Neural progenitor cell (in vitro differentiated cells): ENCODE results near the gene TRAPPC12. TPM values are rescaled to one million over a fixed set of nuclear protein-coding genes. Genes with fewer than 3 reads are reported as not detected.
A peak's percentile ranks its signal among the peaks of the same experiment; 100 is the strongest.

Experiments
- DNase-seq: peaks from one replicate; pipeline ENCODE4 v3.0.0-alpha.2; 2016; ENCODE audit warnings: low spot score
- H2AFZ ChIP-seq: fragments of 200-600 bp; sonication (generic); replicated peaks from 2 replicates; pipeline ENCODE4 v1.6.1; 2016; ENCODE audit warnings: antibody characterized with exemption
- H3F3A ChIP-seq: fragments of 200-600 bp; sonication (generic); 2 replicates; pipeline ENCODE4 v1.6.1; 2016; ENCODE audit warnings: antibody characterized with exemption, low read depth
- H3K27ac ChIP-seq: fragments of 200-600 bp; sonication (generic); 2 replicates; pipeline ENCODE4 v1.5.1; 2016; ENCODE audit warnings: mild to moderate bottlenecking
- H3K27me3 ChIP-seq: fragments of 200-600 bp; sonication (generic); 2 replicates; pipeline ENCODE4 v1.6.1; 2016; ENCODE audit warnings: mild to moderate bottlenecking, moderate library complexity
- H3K36me3 ChIP-seq: fragments of 200-600 bp; sonication (generic); 2 replicates; pipeline ENCODE4 v1.5.1; 2016
- H3K4me1 ChIP-seq: fragments of 200-600 bp; sonication (generic); 2 replicates; pipeline ENCODE4 v1.6.1; 2016; ENCODE audit warnings: mixed run types
- H3K4me2 ChIP-seq: fragments of 200-600 bp; sonication (generic); 2 replicates; pipeline ENCODE4 v1.6.1; 2016
- H3K4me3 ChIP-seq: fragments of 200-600 bp; sonication (generic); 2 replicates; pipeline ENCODE4 v1.5.1; 2016
- H3K79me2 ChIP-seq: fragments of 200-600 bp; sonication (generic); 2 replicates; pipeline ENCODE4 v1.6.1; 2016; ENCODE audit warnings: low read depth
- H3K9ac ChIP-seq: fragments of 200-600 bp; sonication (generic); 2 replicates; pipeline ENCODE4 v1.6.1; 2016
- H3K9me3 ChIP-seq: fragments of 200-600 bp; sonication (generic); 2 replicates; pipeline ENCODE4 v1.5.1; 2016; ENCODE audit warnings: low read depth
- H4K20me1 ChIP-seq: fragments of 200-600 bp; sonication (generic); 2 replicates; pipeline ENCODE4 v1.6.1; 2016; ENCODE audit warnings: low read depth
- H3K27ac Mint-ChIP-seq: 3 replicates; pipeline ENCODE4 v1.8.0; 2021; ENCODE audit warnings: mixed read lengths
- H3K27me3 Mint-ChIP-seq: 2 replicates; pipeline ENCODE4 v1.8.0; 2022; ENCODE audit warnings: low read depth, mild to moderate bottlenecking, inconsistent platforms, moderate library complexity, mixed read lengths; ENCODE audit not compliant: insufficient read depth
- H3K36me3 Mint-ChIP-seq: 3 replicates; pipeline ENCODE4 v1.8.0; 2021; ENCODE audit warnings: mixed read lengths
- H3K4me1 Mint-ChIP-seq: 3 replicates; pipeline ENCODE4 v1.8.0; 2021; ENCODE audit warnings: mixed read lengths
- H3K4me3 Mint-ChIP-seq: 3 replicates; pipeline ENCODE4 v1.8.0; 2021; ENCODE audit warnings: mild to moderate bottlenecking, moderate library complexity, mixed read lengths
- H3K9me3 Mint-ChIP-seq: 3 replicates; pipeline ENCODE4 v1.8.0; 2020; ENCODE audit warnings: mixed read lengths
- EZH2 ChIP-seq: fragments of 200-600 bp; sonication (generic); IDR thresholded peaks from 2 replicates; pipeline ENCODE4 v1.6.1; 2017; ENCODE audit warnings: antibody characterized with exemption, mild to moderate bottlenecking, moderate library complexity
- EZH2phosphoT487 ChIP-seq: fragments of 200-600 bp; sonication (generic); IDR thresholded peaks from 2 replicates; pipeline ENCODE4 v1.6.1; 2017; ENCODE audit warnings: antibody characterized with exemption
- total RNA-seq: library from RNA; depleted of rRNA; stranded (reverse); fragments of >200 nt; gene quantifications from 2 replicates; pipeline ENCODE4 v1.2.3, GENCODE V29; 2015; ENCODE audit warnings: low replicate concordance
- TF ChIP-seq, protein P1 (sequence below): fragments of 200-600 bp; sonication (generic); IDR thresholded peaks from 2 replicates; pipeline ENCODE4 v1.5.1; 2017; ENCODE audit warnings: antibody characterized with exemption, mild to moderate bottlenecking

TRAPPC12 gene
- total RNA-seq, 1 donor from 2014 or later, result 59.5 TPM

DNA sequence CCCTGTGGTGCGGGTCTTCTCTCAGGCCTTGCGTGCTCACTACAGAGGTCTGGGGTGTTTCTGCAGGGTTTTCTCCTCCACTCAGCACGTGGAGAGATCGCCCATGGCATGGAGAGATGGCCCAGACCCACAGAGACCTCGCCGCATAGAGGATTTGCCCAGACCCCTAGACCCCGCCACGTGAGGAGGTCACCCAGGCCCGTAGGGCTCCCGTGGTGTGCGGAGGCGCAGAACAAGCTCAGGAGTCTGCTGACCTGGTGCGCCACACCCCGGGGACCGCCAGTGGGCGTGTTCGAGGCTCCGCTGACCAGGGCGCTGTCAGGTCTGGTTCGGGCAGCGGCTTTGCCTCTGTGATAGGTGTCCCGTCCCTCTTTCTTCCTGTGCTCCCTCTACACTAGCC, 75.3 kb downstream of the TRAPPC12 start:
- Histone ChIP-seq H2AFZ (no peak overlapping the region), H3F3A (no peaks in the 10 kb centered on the region), H3K36me3 (no peaks in the 10 kb centered on the region), H3K4me1 (no peaks in the 10 kb centered on the region), H3K9ac (no peak overlapping the region), H3K4me2 (no peak overlapping the region), H4K20me1 (peaks cover 8% of the 10 kb centered on the region), H3K27ac (no peak overlapping the region), H3K9me3 (no peaks in the 10 kb centered on the region), H3K27me3 (no peaks in the 10 kb centered on the region), H3K4me3 (no peak overlapping the region), H3K79me2 (no peaks in the 10 kb centered on the region)
- no peak overlapping the region for H3K4me3 Mint-ChIP-seq
- H3K27ac Mint-ChIP-seq, result no peak overlapping the region
- DNase-seq, result no peak
- no peaks in the 10 kb centered on the region for H3K9me3 Mint-ChIP-seq
- H3K36me3 Mint-ChIP-seq, result peaks cover 32% of the 10 kb centered on the region
- TF ChIP-seq, protein P1, sequence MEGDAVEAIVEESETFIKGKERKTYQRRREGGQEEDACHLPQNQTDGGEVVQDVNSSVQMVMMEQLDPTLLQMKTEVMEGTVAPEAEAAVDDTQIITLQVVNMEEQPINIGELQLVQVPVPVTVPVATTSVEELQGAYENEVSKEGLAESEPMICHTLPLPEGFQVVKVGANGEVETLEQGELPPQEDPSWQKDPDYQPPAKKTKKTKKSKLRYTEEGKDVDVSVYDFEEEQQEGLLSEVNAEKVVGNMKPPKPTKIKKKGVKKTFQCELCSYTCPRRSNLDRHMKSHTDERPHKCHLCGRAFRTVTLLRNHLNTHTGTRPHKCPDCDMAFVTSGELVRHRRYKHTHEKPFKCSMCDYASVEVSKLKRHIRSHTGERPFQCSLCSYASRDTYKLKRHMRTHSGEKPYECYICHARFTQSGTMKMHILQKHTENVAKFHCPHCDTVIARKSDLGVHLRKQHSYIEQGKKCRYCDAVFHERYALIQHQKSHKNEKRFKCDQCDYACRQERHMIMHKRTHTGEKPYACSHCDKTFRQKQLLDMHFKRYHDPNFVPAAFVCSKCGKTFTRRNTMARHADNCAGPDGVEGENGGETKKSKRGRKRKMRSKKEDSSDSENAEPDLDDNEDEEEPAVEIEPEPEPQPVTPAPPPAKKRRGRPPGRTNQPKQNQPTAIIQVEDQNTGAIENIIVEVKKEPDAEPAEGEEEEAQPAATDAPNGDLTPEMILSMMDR, result no peak
- TF ChIP-seq EZH2 (no peak), EZH2phosphoT487 (no peak)
- H3K4me1 Mint-ChIP-seq, result peaks cover 22% of the 10 kb centered on the region
- peaks cover 8% of the 10 kb centered on the region for H3K27me3 Mint-ChIP-seq

DNA sequence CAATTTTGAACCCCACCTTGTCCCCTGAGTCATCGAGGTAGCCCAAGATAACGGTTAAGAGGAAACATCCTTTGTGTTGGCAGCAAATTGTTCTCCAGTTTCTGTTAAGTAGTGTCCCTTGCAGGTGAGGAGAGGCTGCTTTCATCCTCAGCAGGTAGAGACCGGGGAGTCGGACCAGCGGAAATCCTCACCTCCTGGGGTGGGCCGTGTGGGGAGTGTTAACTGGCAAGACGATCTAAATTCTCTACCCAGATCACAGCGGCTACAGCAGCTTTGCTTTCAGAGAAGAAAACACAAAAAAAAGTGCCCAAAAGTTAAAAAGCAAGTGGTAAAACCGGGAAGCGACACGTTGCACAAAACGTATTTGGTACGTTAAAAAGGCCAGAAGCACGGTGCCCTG, 76.6 kb downstream of the TRAPPC12 start:
- TF ChIP-seq, protein P1, result no peak
- TF ChIP-seq EZH2phosphoT487 (no peak), EZH2 (no peak)
- no peaks in the 10 kb centered on the region for H3F3A ChIP-seq
- no peak overlapping the region for H3K27ac ChIP-seq
- H3K79me2 ChIP-seq, result no peaks in the 10 kb centered on the region
- no peaks in the 10 kb centered on the region for H3K9me3 Mint-ChIP-seq
- H3K4me3 ChIP-seq, result no peak overlapping the region
- H3K9ac ChIP-seq, result no peak overlapping the region
- H2AFZ ChIP-seq, result no peak overlapping the region
- no peaks in the 10 kb centered on the region for H3K9me3 ChIP-seq
- H3K4me1 Mint-ChIP-seq, result peaks cover 20% of the 10 kb centered on the region
- H3K4me3 Mint-ChIP-seq, result no peak overlapping the region
- H3K36me3 ChIP-seq, result no peaks in the 10 kb centered on the region
- H3K4me1 ChIP-seq, result no peaks in the 10 kb centered on the region
- peaks cover 8% of the 10 kb centered on the region for H3K27me3 Mint-ChIP-seq
- H3K36me3 Mint-ChIP-seq, result peaks cover 25% of the 10 kb centered on the region
- DNase-seq, result no peak
- peaks cover 8% of the 10 kb centered on the region for H4K20me1 ChIP-seq
- no peaks in the 10 kb centered on the region for H3K27me3 ChIP-seq
- H3K27ac Mint-ChIP-seq, result peak overlapping the region; percentile 44
- no peak overlapping the region for H3K4me2 ChIP-seq

DNA sequence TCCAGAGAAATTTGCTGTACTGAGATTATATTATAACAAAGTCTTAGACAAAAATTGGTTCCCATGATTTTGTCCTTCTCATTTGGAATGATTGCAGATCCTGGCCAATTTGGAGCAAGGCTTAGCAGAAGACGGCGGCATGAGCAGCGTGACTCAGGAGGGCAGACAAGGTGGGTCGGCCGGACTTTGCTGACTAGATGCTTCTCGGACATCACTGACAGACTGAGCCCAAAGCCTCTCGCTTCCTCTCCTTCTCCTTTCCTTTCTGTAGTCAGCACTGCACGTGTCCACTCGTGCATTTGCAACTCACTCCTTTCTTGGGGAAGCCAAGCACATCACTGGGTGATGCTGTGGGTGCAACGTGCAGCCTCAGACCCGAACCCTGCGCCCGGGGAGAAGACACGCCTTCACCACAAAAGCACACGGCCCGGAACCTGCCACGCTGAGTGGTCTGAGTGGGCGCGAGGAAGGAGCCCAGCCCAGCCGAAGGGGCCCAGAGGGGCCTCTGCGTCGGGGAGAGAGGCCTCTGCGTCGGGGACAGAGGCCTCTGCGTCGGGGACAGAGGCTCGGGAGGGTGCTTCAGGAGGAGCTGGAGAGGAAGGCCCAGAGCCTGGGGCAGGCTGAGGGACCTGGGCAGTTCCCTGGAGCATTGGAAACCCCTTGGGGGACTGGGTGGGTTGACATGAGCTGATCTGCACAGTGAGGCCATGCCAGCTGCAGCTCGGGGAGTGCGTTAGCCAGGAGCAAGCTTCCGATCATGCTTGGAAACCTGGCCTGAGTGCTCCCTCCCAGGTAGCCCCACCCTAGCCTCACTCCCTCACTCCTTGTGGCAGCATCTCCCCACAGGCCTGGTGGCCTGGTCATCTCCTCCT, 78.3 kb downstream of the TRAPPC12 start:
- H3K79me2 ChIP-seq, result no peaks in the 10 kb centered on the region
- no peak for DNase-seq
- TF ChIP-seq EZH2, result no peak
- TF ChIP-seq, protein P1, result no peak
- TF ChIP-seq EZH2phosphoT487, result no peak
- H3K4me1 ChIP-seq, result peaks cover 6% of the 10 kb centered on the region
- no peaks in the 10 kb centered on the region for H3K36me3 ChIP-seq
- no peak overlapping the region for H2AFZ ChIP-seq
- H3K27ac ChIP-seq, result no peak overlapping the region
- Mint-ChIP-seq H3K27me3 (peaks cover 5% of the 10 kb centered on the region), H3K9me3 (no peaks in the 10 kb centered on the region), H3K4me1 (peaks cover 16% of the 10 kb centered on the region), H3K27ac (no peak overlapping the region), H3K36me3 (peaks cover 23% of the 10 kb centered on the region), H3K4me3 (no peak overlapping the region)
- peaks cover 11% of the 10 kb centered on the region for H3F3A ChIP-seq
- peaks cover 6% of the 10 kb centered on the region for H4K20me1 ChIP-seq
- H3K4me2 ChIP-seq, result no peak overlapping the region
- H3K4me3 ChIP-seq, result no peak overlapping the region
- H3K9ac ChIP-seq, result no peak overlapping the region
- no peaks in the 10 kb centered on the region for H3K27me3 ChIP-seq
- no peaks in the 10 kb centered on the region for H3K9me3 ChIP-seq
